ENCODE results near the gene KCNE3. TPM values are rescaled to one million over a fixed set of nuclear protein-coding genes. Genes with fewer than 3 reads are reported as not detected.

Gene KCNE3, protein sequence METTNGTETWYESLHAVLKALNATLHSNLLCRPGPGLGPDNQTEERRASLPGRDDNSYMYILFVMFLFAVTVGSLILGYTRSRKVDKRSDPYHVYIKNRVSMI
- total RNA-seq: 12.9 TPM

GRCh38 chr11:74466916-74467885, at the start of gene KCNE3:
KCNE3 (minus strand) TSS chr11:74467549; CDS start chr11:74457563, 9,986 bp downstream.
- Histone ChIP-seq H3K27me3 (ENCODE audit: insufficient read depth, low read length) (no peaks in the 10 kb centered on the region), H3K4me3 (ENCODE audit: low read length) (peak within 1 kb of the TSS; percentile 46), H3K4me1 (ENCODE audit: insufficient read depth, low read length) (peaks cover 71% of the 10 kb centered on the region), H3K9me3 (ENCODE audit: low read depth, low read length) (no peaks in the 10 kb centered on the region)

GRCh38 chr11:74507582-74507981, 40.2 kb upstream of the KCNE3 start:
- no peak overlapping the region for H3K4me3 ChIP-seq (ENCODE audit: low read length)
- peaks cover 6% of the 10 kb centered on the region for H3K4me1 ChIP-seq (ENCODE audit: insufficient read depth, low read length)
- H3K9me3 ChIP-seq (ENCODE audit: low read depth, low read length): peaks cover 3% of the 10 kb centered on the region
- H3K27me3 ChIP-seq (ENCODE audit: insufficient read depth, low read length): no peaks in the 10 kb centered on the region

DNA sequence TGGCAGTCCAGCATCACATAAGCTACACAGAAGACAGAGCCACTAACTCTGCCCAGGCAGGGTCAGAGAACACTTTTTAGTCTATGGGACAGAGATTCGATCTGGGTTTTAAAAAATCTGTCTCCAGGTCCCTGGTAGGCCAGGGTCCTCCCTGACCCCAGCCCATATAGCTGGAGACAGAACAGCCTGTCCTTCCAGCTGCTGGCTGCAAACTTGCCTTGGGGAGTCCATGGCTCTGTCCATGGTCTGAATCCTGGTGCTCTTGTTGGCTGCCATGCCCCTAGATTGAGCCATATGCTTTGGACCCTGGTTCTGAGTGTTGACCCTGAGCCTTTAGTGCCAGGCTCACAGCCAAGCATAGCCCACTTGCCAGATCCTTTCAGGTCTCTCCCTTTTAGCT, 39.5 kb upstream of the KCNE3 start:
- H3K4me3 ChIP-seq (ENCODE audit: low read length): no peak overlapping the region
- H3K9me3 ChIP-seq (ENCODE audit: low read depth, low read length): peaks cover 7% of the 10 kb centered on the region
- H3K4me1 ChIP-seq (ENCODE audit: insufficient read depth, low read length): peaks cover 6% of the 10 kb centered on the region
- no peaks in the 10 kb centered on the region for H3K27me3 ChIP-seq (ENCODE audit: insufficient read depth, low read length)

DNA sequence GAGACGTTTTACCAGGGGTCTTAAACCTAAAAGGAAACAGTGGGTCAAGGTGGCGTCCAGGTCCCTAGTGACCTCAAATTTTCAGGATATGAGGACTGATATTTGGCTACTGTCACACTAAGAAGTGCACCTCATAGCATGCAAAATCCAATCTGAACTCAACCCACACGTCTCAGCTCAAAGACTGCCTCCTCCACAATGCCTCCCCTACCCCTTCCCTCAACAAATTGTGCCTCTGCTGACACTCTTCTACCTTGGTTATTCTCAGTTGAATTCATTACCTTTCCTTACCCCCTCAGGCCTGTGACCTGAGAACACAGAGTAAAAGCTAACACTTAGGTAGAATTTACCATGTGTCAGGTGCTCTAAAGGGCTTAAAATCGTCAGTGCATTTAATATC, 38.6 kb upstream of the KCNE3 start:
- H3K4me3 ChIP-seq (ENCODE audit: low read length): no peak overlapping the region
- H3K9me3 ChIP-seq (ENCODE audit: low read depth, low read length): peaks cover 7% of the 10 kb centered on the region
- H3K4me1 ChIP-seq (ENCODE audit: insufficient read depth, low read length): peaks cover 6% of the 10 kb centered on the region
- H3K27me3 ChIP-seq (ENCODE audit: insufficient read depth, low read length): no peaks in the 10 kb centered on the region

DNA sequence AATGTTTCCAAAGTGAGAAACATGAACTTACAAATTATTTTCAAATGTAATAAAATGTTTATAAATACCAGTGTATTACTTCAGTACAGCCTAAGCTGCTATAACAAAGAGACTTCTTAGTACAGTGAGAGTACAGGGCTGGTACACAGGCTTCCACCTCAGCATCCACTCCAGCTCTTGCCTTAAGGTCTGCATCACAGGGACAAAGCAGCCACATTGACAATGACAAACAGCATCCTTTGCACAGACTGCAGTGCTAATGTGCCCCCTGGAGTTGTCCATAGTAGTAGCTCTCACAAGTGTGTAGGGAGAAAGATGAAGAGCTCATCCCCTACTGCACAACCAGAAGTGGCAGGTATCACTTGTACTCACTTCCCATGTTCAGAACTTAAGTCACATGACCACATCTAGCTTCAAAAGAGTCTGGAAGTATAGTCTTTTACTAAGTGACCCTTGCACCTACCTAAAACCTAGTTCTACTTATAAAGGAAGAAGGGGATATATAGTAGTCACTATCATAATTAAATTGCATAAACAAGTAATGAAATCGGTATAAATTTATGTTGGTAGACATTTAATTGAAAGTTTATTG, 36.8 kb upstream of the KCNE3 start:
- Histone ChIP-seq H3K4me1 (ENCODE audit: insufficient read depth, low read length) (peaks cover 6% of the 10 kb centered on the region), H3K27me3 (ENCODE audit: insufficient read depth, low read length) (no peaks in the 10 kb centered on the region), H3K9me3 (ENCODE audit: low read depth, low read length) (peaks cover 7% of the 10 kb centered on the region), H3K4me3 (ENCODE audit: low read length) (no peak overlapping the region)

- Histone ChIP-seq H3K4me3 (ENCODE audit: low read length) (no peak overlapping the region), H3K9me3 (ENCODE audit: low read depth, low read length) (no peaks in the 10 kb centered on the region), H3K27me3 (ENCODE audit: insufficient read depth, low read length) (no peaks in the 10 kb centered on the region), H3K4me1 (ENCODE audit: insufficient read depth, low read length) (peaks cover 17% of the 10 kb centered on the region)
These were observed 27.6 kb upstream of the KCNE3 start for GRCh38 chr11:74494916-74495315.

GRCh38 chr11:74493791-74494630, 26.7 kb upstream of the KCNE3 start:
- H3K9me3 ChIP-seq (ENCODE audit: low read depth, low read length): no peaks in the 10 kb centered on the region
- peak overlapping the region; percentile 91 for H3K4me3 ChIP-seq (ENCODE audit: low read length)
- H3K4me1 ChIP-seq (ENCODE audit: insufficient read depth, low read length): peaks cover 17% of the 10 kb centered on the region
- H3K27me3 ChIP-seq (ENCODE audit: insufficient read depth, low read length): no peaks in the 10 kb centered on the region

DNA sequence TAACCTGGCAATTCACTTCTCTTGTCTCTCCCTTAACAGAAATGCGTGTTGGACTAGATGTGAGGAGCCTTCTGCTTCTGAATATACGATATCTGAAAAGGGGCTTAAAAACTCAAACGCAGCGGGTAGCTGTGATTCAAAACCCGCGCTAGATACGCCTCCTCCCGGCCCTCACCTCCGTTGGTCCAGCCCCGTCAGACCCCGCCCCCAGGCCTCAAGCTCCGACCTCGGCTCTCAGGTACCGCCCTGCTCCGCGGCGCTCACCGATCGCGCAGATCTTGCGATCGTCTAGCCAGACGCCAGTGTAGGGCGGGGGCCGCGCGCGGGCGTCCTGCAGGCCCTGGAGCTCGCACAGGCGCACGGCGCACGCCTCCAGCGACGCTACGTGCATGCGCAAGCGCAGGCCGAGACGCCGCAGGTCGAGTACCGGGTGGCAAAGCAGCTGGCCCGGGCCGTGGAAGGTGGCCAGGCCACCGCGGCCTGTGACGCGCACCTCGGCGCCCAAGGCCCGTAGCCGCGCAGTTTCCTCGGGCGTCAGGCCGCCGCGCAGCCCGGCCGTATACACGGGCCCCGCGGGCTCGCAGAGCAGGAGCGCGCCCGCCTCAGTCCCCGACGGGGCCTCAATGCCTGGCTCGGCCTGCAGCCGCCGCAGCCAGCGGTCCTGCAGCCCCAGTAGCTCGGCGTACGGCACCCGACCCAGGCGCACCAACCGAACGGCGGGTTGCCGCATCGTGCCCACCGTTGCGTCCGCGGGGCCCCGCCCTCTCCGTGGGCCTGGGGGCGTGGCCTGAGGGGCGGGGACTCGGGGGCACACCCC, 25.8 kb upstream of the KCNE3 start, which contains the start of gene LIPT2:
LIPT2 (minus strand) TSS at position 751 of the 817 bp plus-strand sequence; CDS start at position 730, 21 bp downstream.
- no peaks in the 10 kb centered on the region for H3K9me3 ChIP-seq (ENCODE audit: low read depth, low read length)
- peaks cover 17% of the 10 kb centered on the region for H3K4me1 ChIP-seq (ENCODE audit: insufficient read depth, low read length)
- H3K4me3 ChIP-seq (ENCODE audit: low read length): peak within 1 kb of the TSS; percentile 91
- H3K27me3 ChIP-seq (ENCODE audit: insufficient read depth, low read length): no peaks in the 10 kb centered on the region

- peaks cover 17% of the 10 kb centered on the region for H3K4me1 ChIP-seq (ENCODE audit: insufficient read depth, low read length)
- H3K9me3 ChIP-seq (ENCODE audit: low read depth, low read length): no peaks in the 10 kb centered on the region
- H3K4me3 ChIP-seq (ENCODE audit: low read length): no peak overlapping the region
- no peaks in the 10 kb centered on the region for H3K27me3 ChIP-seq (ENCODE audit: insufficient read depth, low read length)
These were observed 24.7 kb upstream of the KCNE3 start for GRCh38 chr11:74492084-74492483.

DNA sequence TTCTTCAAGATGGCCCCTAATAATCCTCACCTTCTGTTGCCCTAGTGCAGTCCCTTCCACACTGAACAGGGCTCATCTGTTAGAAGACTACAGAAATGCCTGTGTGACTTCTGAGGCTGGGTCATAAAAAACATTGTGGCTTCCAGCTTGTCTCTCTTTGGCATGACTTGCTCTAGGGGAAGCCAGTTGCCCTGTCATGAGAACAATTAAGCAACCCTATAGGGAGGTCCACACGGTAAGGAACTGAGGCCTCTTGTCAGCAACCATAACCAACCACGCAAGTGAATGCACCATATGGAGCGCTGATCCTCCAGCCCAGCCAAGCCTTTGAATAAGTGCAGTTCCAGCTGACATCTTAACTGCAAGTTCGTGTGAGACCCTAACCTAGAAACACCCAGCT, 23.6 kb upstream of the KCNE3 start:
- no peak overlapping the region for H3K4me3 ChIP-seq (ENCODE audit: low read length)
- no peaks in the 10 kb centered on the region for H3K27me3 ChIP-seq (ENCODE audit: insufficient read depth, low read length)
- peaks cover 17% of the 10 kb centered on the region for H3K4me1 ChIP-seq (ENCODE audit: insufficient read depth, low read length)
- H3K9me3 ChIP-seq (ENCODE audit: low read depth, low read length): no peaks in the 10 kb centered on the region

DNA sequence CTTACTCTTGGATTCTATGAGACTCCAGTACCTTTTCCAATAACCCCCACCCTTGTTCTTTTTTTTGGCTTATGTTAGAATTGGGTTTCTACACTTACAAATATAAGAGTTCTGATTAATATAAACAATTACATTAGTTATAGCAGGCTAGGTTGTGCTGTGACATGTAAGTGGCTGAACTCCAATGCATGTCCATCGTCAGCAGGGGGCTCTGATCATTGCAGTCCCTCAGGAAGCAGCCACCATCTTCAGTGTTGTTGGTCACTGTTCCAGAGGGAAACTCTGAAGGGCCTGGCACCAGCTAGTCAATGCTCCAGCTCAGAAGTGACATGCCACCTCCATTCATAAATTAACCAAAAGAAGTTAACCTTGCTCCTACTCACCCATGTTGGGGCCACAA, 20.5 kb upstream of the KCNE3 start:
- Histone ChIP-seq H3K9me3 (ENCODE audit: low read depth, low read length) (no peaks in the 10 kb centered on the region), H3K4me3 (ENCODE audit: low read length) (no peak overlapping the region), H3K27me3 (ENCODE audit: insufficient read depth, low read length) (no peaks in the 10 kb centered on the region), H3K4me1 (ENCODE audit: insufficient read depth, low read length) (peaks cover 9% of the 10 kb centered on the region)

GRCh38 chr11:74485868-74486267, 18.5 kb upstream of the KCNE3 start:
- H3K9me3 ChIP-seq (ENCODE audit: low read depth, low read length): no peaks in the 10 kb centered on the region
- H3K4me1 ChIP-seq (ENCODE audit: insufficient read depth, low read length): no peaks in the 10 kb centered on the region
- no peaks in the 10 kb centered on the region for H3K27me3 ChIP-seq (ENCODE audit: insufficient read depth, low read length)
- no peak overlapping the region for H3K4me3 ChIP-seq (ENCODE audit: low read length)

DNA sequence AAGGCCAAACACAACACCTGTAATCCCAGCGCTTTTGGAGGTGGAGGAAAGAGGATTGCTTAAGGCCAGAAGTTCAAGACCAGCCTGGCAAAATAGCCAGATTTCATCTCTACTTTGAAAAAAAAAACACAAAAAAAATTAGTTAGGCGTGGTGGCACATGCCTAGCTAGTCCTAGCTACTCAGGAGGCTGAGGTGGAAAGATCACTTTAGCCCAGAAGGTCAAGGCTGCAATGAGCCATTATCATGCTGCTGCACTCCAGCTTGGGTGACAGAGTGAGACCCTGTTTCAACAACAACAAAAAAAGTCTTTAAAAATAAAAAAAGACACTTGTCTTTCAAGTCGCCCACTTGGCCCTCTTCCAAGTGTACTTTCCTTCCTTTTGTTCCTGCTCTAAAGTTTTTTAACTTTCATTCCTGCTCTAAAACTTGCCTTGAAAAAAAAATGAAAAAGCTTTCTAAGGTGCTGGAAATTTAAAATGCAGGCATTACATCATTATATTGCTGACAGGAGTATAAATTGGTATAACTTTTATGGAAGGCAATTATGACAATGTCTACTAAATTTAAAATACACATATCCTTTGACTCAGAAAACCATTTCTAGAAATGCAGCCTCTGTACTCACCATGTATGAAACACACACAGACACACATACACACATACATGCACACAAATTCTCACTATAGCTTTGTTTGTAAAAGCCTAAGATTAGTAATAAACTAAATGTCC, 13.5 kb upstream of the KCNE3 start:
- Histone ChIP-seq H3K4me1 (ENCODE audit: insufficient read depth, low read length) (peaks cover 14% of the 10 kb centered on the region), H3K4me3 (ENCODE audit: low read length) (no peak overlapping the region), H3K27me3 (ENCODE audit: insufficient read depth, low read length) (no peaks in the 10 kb centered on the region), H3K9me3 (ENCODE audit: low read depth, low read length) (no peaks in the 10 kb centered on the region)
